Spleen (tissue), 11 donors: ENCODE measurements around the gene CCDC88C. TPM values are rescaled to one million over a fixed set of nuclear protein-coding genes. Genes with fewer than 3 reads are reported as not detected.

ENCODE experiments used
- DNase-seq: peaks from one replicate; pipeline ENCODE4 v3.0.0-alpha.2; 2020
- H3K27ac ChIP-seq, 8 donors: fragments of 200-600 bp; sonication (generic) in 7 of 8; 1 replicate in 4 of 8; 2 replicates in 4 of 8; pipeline versions ENCODE4 v1.5.0 to v1.8.0; 2016 to 2021; ENCODE audit warnings: inconsistent platforms in 4 of 8, mild to moderate bottlenecking in 4 of 8, moderate library complexity in 1 of 8
- H3K27me3 ChIP-seq, 7 donors: fragments of 200-600 bp; sonication (generic) in 6 of 7; replicated peaks in 1 of 7; 1 replicate in 4 of 7; 2 replicates in 3 of 7; pipeline versions ENCODE4 v1.5.0 to v1.8.0; 2016 to 2021; ENCODE audit warnings: inconsistent platforms in 3 of 7, mild to moderate bottlenecking in 1 of 7
- H3K36me3 ChIP-seq, 6 donors: fragments of 200-600 bp; sonication (generic) in 5 of 6; 1 replicate in 4 of 6; 2 replicates in 2 of 6; pipeline versions ENCODE4 v1.5.0 to v1.8.0; 2016 to 2021; ENCODE audit warnings: inconsistent platforms in 2 of 6
- H3K4me1 ChIP-seq, 6 donors: fragments of 200-600 bp; sonication (generic) in 5 of 6; 1 replicate in 3 of 6; 2 replicates in 3 of 6; pipeline versions ENCODE4 v1.5.0 to v1.8.0; 2016 to 2021; ENCODE audit warnings: inconsistent platforms in 3 of 6
- H3K4me3 ChIP-seq, 8 donors: fragments of 200-600 bp; sonication (generic) in 7 of 8; 1 replicate in 4 of 8; 2 replicates in 4 of 8; pipeline versions ENCODE4 v1.5.0 to v1.8.0; 2016 to 2021; ENCODE audit warnings: inconsistent platforms in 4 of 8, mild to moderate bottlenecking in 4 of 8, moderate library complexity in 2 of 8
- H3K9me3 ChIP-seq, 8 donors: fragments of 200-600 bp; sonication (generic) in 7 of 8; 1 replicate in 4 of 8; 2 replicates in 4 of 8; pipeline versions ENCODE4 v1.5.0 to v1.8.0; 2016 to 2021; ENCODE audit warnings: inconsistent platforms in 4 of 8
- CTCF ChIP-seq, 11 experiments: fragments of 200-600 bp in 7 of 11; fragments of 450-650 bp in 4 of 11; sonication (generic) in 4 of 11; IDR thresholded peaks in 8 of 11; conservative IDR thresholded peaks in 3 of 11; 1 replicate in 7 of 11; 2 replicates in 4 of 11; pipeline versions ENCODE4 v1.4.0 to v1.8.0; 2016 to 2021; ENCODE audit warnings: antibody characterized with exemption in 11 of 11, inconsistent platforms in 4 of 11, mild to moderate bottlenecking in 1 of 11
- POLR2A ChIP-seq, 3 donors: fragments of 450-650 bp; IDR thresholded peaks; one replicate each; pipeline ENCODE4 v1.5.1; 2017; ENCODE audit warnings: antibody characterized with exemption in 3 of 3, mild to moderate bottlenecking in 1 of 3
- POLR2AphosphoS5 ChIP-seq, 3 donors: sonication (generic); formaldehyde crosslinking; IDR thresholded peaks; one replicate each; pipeline ENCODE4 v1.5.1; 2017; ENCODE audit warnings: antibody characterized with exemption in 3 of 3
- WGBS, 5 donors: extraction: QIAGEN DNeasy Blood & Tissue Kit in 3 of 5; methylation state at CpG; one replicate each; pipeline versions ENCODE4 v1.1.5 to v1.1.7; 2013 to 2018; 5-methylcytosine and 5-hydroxymethylcytosine counted together
- intact Hi-C: fragments of 100-400 bp; cut with DNase I; formaldehyde crosslinking; loops from one replicate; pipeline ENCODE4 v1.15.0; 2023; ENCODE audit warnings: low total_unique reads
- polyA plus RNA-seq, 3 donors: library from polyadenylated mRNA; stranded (reverse); fragments of 200-250 nt; gene quantifications; one replicate each; pipeline ENCODE4 v1.2.1, GENCODE V29; 2013
- total RNA-seq, 7 donors: library from RNA; depleted of rRNA in 3 of 7; stranded (reverse); fragments of >200 nt in 3 of 7; fragmentation: NEBNext Ultra II Directional in 4 of 7; extraction: Animal tissue kit (Norgen Biotek cat#: 25700) in 4 of 7; gene quantifications; one replicate each; pipeline versions ENCODE4 v1.1.0 to v1.2.1, GENCODE V29; 2016 to 2021
- donor health status: healthy with polysubstance abuse.
- donor health status: DM: no; HTN: no; CAD: no; lungs with moderate emphysema.
- donor health status: DM: no; HTN: no; CAD: no.
- donor health status: Bipolar disorder and iron deficiency.
- donor health status: healthy.
- donor health status: DM: no; HTN: no; CAD: no.
- donor health status: DM: yes; HTN: yes; CAD: no.

Gene CCDC88C
- total and polyA plus RNA-seq, 10 donors: 23.2 to 136 (median 101) TPM

GRCh38 chr14:91364524-91365270, 52.9 kb downstream of the CCDC88C start:
- Histone ChIP-seq H3K27me3 (no peaks in the 10 kb centered on the region), H3K4me1 (peaks cover 48 to 100% (median 91%) of the 10 kb centered on the region in 6 donors), H3K9me3 (no peaks in the 10 kb centered on the region), H3K27ac (peak overlapping the region in 6 of 8 donors; percentile 20 to 81 (median 76)), H3K4me3 (no peak overlapping the region), H3K36me3 (peaks cover 0 to 5% (median 0%) of the 10 kb centered on the region in 6 donors)
- intact Hi-C loops: loop anchor here (10.0 kb wide), 1 partner anchor 50 kb away; the partner anchor contains the start of gene CCDC88C
- no peak for TF ChIP-seq POLR2A (IDR thresholded peaks at IDR 0.05)
- no peak for TF ChIP-seq CTCF (IDR thresholded peaks at IDR 0.05 in 8 of 11, conservative IDR thresholded peaks at IDR 0.05 in 3 of 11)
- no peak for TF ChIP-seq POLR2AphosphoS5 (IDR thresholded peaks at IDR 0.05)
- 59 to 71% (median 64%) methylated on average over 12 to 13 of the region's 13 CpGs for WGBS, 5 donors
- DNase-seq: no peak

GRCh38 chr14:91363776-91364523, 53.7 kb downstream of the CCDC88C start:
- no peaks in the 10 kb centered on the region for H3K9me3 ChIP-seq
- intact Hi-C loops: loop anchor here (10.0 kb wide), 1 partner anchor 51 kb away; the partner anchor contains the start of gene CCDC88C
- no peak overlapping the region for H3K4me3 ChIP-seq
- no peaks in the 10 kb centered on the region for H3K27me3 ChIP-seq
- WGBS, 5 donors: 40 to 52% (median 42%) methylated on average over 10 of the region's 10 CpGs
- H3K4me1 ChIP-seq: peaks cover 43 to 100% (median 84%) of the 10 kb centered on the region in 6 donors
- TF ChIP-seq POLR2AphosphoS5 (IDR thresholded peaks at IDR 0.05) (peak; percentile 60 to 64 (median 63)), CTCF (IDR thresholded peaks at IDR 0.05 in 8 of 11, conservative IDR thresholded peaks at IDR 0.05 in 3 of 11) (no peak)
- H3K36me3 ChIP-seq: peaks cover 0 to 12% (median 6%) of the 10 kb centered on the region in 6 donors
- H3K27ac ChIP-seq: peak overlapping the region in 7 of 8 donors; percentile 15 to 81 (median 74)
- peak; percentile 82 for DNase-seq

- Histone ChIP-seq H3K4me3 (no peak overlapping the region), H3K27ac (peak overlapping the region; percentile 22 to 81 (median 66)), H3K4me1 (peaks cover 29 to 100% (median 77%) of the 10 kb centered on the region in 6 donors), H3K9me3 (no peaks in the 10 kb centered on the region), H3K36me3 (peaks cover 0 to 38% (median 14%) of the 10 kb centered on the region in 6 donors), H3K27me3 (no peaks in the 10 kb centered on the region)
- intact Hi-C loops: loop anchor here (10.0 kb wide), 1 partner anchor 53 kb away; the partner anchor contains the start of gene CCDC88C
- WGBS, 5 donors: 54 to 82% (median 75%) methylated on average over 14 of the region's 14 CpGs
- DNase-seq: no peak
- no peak for TF ChIP-seq POLR2A (IDR thresholded peaks at IDR 0.05)
- TF ChIP-seq POLR2AphosphoS5 (IDR thresholded peaks at IDR 0.05): peak in 1 of 3 donors; percentile 49
Measured at GRCh38 chr14:91361233-91361811, 56.3 kb downstream of the CCDC88C start.

- Histone ChIP-seq H3K4me3 (no peak overlapping the region), H3K4me1 (peaks cover 28 to 100% (median 78%) of the 10 kb centered on the region in 6 donors), H3K9me3 (no peaks in the 10 kb centered on the region), H3K27me3 (no peaks in the 10 kb centered on the region), H3K36me3 (peaks cover 0 to 44% (median 14%) of the 10 kb centered on the region in 6 donors), H3K27ac (peak overlapping the region in 6 of 8 donors; percentile 9 to 81 (median 76))
- TF ChIP-seq POLR2AphosphoS5 (IDR thresholded peaks at IDR 0.05) (peak in 1 of 3 donors; percentile 15), POLR2A (IDR thresholded peaks at IDR 0.05) (no peak)
- WGBS, 5 donors: 77 to 86% (median 81%) methylated on average over 16 to 17 of the region's 17 CpGs
- intact Hi-C loops: loop anchor here (10.0 kb wide), 1 partner anchor 54 kb away; the partner anchor contains the start of gene CCDC88C
- DNase-seq: no peak
Measured at GRCh38 chr14:91360490-91361232, 57.0 kb downstream of the CCDC88C start.
